ENCODE results near the gene NDUFAF4. TPM values are rescaled to one million over a fixed set of nuclear protein-coding genes. Genes with fewer than 3 reads are reported as not detected.

Gene NDUFAF4
- total and polyA plus RNA-seq, 2 donors (not counting 3 experiments of a cell fraction or from before 2014, with no cell fraction given) = 8.8 to 44.6 TPM

- dilution Hi-C loops (cut with MboI; ENCODE audit: extremely low pct_ligation_motif_present, low sequenced_read_pairs) (no loop called here), intact Hi-C loops (cut with micrococcal nuclease) (no loop called here)
- Histone ChIP-seq H3K9me1 (replicated peaks; ENCODE audit: control insufficient read depth, extremely low read depth, insufficient read depth, low read length) (no peaks in the 10 kb centered on the region), H3K36me3 (ENCODE audit: control insufficient read depth in 2 of 2, extremely low read depth in 1 of 2, insufficient read depth in 2 of 2, low read length in 2 of 2) (no peaks in the 10 kb centered on the region), H3K79me2 (ENCODE audit: control insufficient read depth, insufficient read depth, low read length) (no peaks in the 10 kb centered on the region), H3K4me3 (replicated peaks in 1 of 3; ENCODE audit: insufficient read depth in 1 of 3, low read depth in 1 of 3, low read length in 3 of 3) (no peak overlapping the region), H3K27ac (ENCODE audit: insufficient read depth, low read depth, low read length) (no peak overlapping the region), H3K9me3 (replicated peaks; ENCODE audit: control insufficient read depth, insufficient read depth, low read length) (no peaks in the 10 kb centered on the region), H3K4me1 (ENCODE audit: control insufficient read depth, extremely low read depth, insufficient read depth, low read length) (no peaks in the 10 kb centered on the region), H3K4me2 (ENCODE audit: insufficient read depth, low read length) (no peak overlapping the region), H3K27me3 (ENCODE audit: control insufficient read depth in 2 of 2, insufficient read depth in 2 of 2, low read length in 2 of 2) (no peaks in the 10 kb centered on the region), H2AFZ (ENCODE audit: low read depth, low read length) (no peak overlapping the region), H4K20me1 (replicated peaks; ENCODE audit: control insufficient read depth, extremely low read depth, insufficient read depth, low read length) (no peaks in the 10 kb centered on the region), H3K9ac (replicated peaks; ENCODE audit: extremely low read depth, insufficient read depth, low read length) (no peak overlapping the region)
- DNase-seq (ENCODE audit: low read depth, low spot score) (no peak), FAIRE-seq (no peak)
- ChIA-PET CTCF (no interaction called here), POLR2A (no interaction called here)
- BruUV-seq (replicated peaks) = no TSS peak
- TF ChIP-seq CTCF (IDR thresholded peaks at IDR 0.05; ENCODE audit: extremely low read depth in 1 of 2, insufficient read depth in 1 of 2, low read depth in 1 of 2, low read length in 2 of 2) (no peak), POLR2AphosphoS5 (IDR thresholded peaks at IDR 0.05; ENCODE audit: insufficient read depth, low read depth, low read length) (no peak), JUN (IDR thresholded peaks at IDR 0.05; ENCODE audit: borderline replicate concordance, insufficient read depth, insufficient read length, low read depth) (no peak), POLR2A (IDR thresholded peaks at IDR 0.05; ENCODE audit: low read depth, low read length) (no peak), GATA2 (IDR thresholded peaks at IDR 0.05; ENCODE audit: insufficient read depth, insufficient read length, low read depth, low read length) (no peak)
These were observed 24.7 kb downstream of the NDUFAF4 start for GRCh38 chr6:96872976-96873375.

- no peaks in the 10 kb centered on the region for H3K79me2 ChIP-seq (ENCODE audit: control insufficient read depth, insufficient read depth, low read length)
- no peak overlapping the region for H3K4me2 ChIP-seq (ENCODE audit: insufficient read depth, low read length)
- dilution Hi-C loops (cut with MboI; ENCODE audit: extremely low pct_ligation_motif_present, low sequenced_read_pairs) = no loop called here
- H3K4me1 ChIP-seq (ENCODE audit: control insufficient read depth, extremely low read depth, insufficient read depth, low read length) = no peaks in the 10 kb centered on the region
- H3K9me3 ChIP-seq (replicated peaks; ENCODE audit: control insufficient read depth, insufficient read depth, low read length) = no peaks in the 10 kb centered on the region
- CTCF ChIA-PET = no interaction called here
- H3K36me3 ChIP-seq (ENCODE audit: control insufficient read depth in 2 of 2, extremely low read depth in 1 of 2, insufficient read depth in 2 of 2, low read length in 2 of 2) = no peaks in the 10 kb centered on the region
- H4K20me1 ChIP-seq (replicated peaks; ENCODE audit: control insufficient read depth, extremely low read depth, insufficient read depth, low read length) = no peaks in the 10 kb centered on the region
- POLR2A ChIA-PET = no interaction called here
- no peak overlapping the region for H3K4me3 ChIP-seq (replicated peaks in 1 of 3; ENCODE audit: insufficient read depth in 1 of 3, low read depth in 1 of 3, low read length in 3 of 3)
- no TSS peak for BruUV-seq (replicated peaks)
- no peak overlapping the region for H3K27ac ChIP-seq (ENCODE audit: insufficient read depth, low read depth, low read length)
- no peak overlapping the region for H3K9ac ChIP-seq (replicated peaks; ENCODE audit: extremely low read depth, insufficient read depth, low read length)
- no peak for DNase-seq (ENCODE audit: low read depth, low spot score)
- intact Hi-C loops (cut with micrococcal nuclease) = no loop called here
- no peak for FAIRE-seq
- H3K27me3 ChIP-seq (ENCODE audit: control insufficient read depth in 2 of 2, insufficient read depth in 2 of 2, low read length in 2 of 2) = peaks cover 2 to 8% of the 10 kb centered on the region in 2 experiments
- no peaks in the 10 kb centered on the region for H3K9me1 ChIP-seq (replicated peaks; ENCODE audit: control insufficient read depth, extremely low read depth, insufficient read depth, low read length)
- TF ChIP-seq MYC (IDR thresholded peaks at IDR 0.05; ENCODE audit: low read depth, low read length) (no peak), JUN (IDR thresholded peaks at IDR 0.05; ENCODE audit: borderline replicate concordance, insufficient read depth, insufficient read length, low read depth) (no peak), CTCF (IDR thresholded peaks at IDR 0.05; ENCODE audit: extremely low read depth in 1 of 2, insufficient read depth in 1 of 2, low read depth in 1 of 2, low read length in 2 of 2) (no peak), GATA2 (IDR thresholded peaks at IDR 0.05; ENCODE audit: insufficient read depth, insufficient read length, low read depth, low read length) (no peak), POLR2AphosphoS5 (IDR thresholded peaks at IDR 0.05; ENCODE audit: insufficient read depth, low read depth, low read length) (no peak), MAX (IDR thresholded peaks at IDR 0.05; ENCODE audit: insufficient read depth, insufficient read length) (no peak), POLR2A (IDR thresholded peaks at IDR 0.05; ENCODE audit: low read depth, low read length) (no peak), FOS (IDR thresholded peaks at IDR 0.05; ENCODE audit: borderline replicate concordance, insufficient read depth, low read length) (no peak), EZH2 (IDR thresholded peaks at IDR 0.05; ENCODE audit: borderline replicate concordance, low read depth, low read length, severe bottlenecking) (no peak)
- H2AFZ ChIP-seq (ENCODE audit: low read depth, low read length) = no peak overlapping the region
These were observed 32.7 kb downstream of the NDUFAF4 start for GRCh38 chr6:96865055-96865405.

Data from endothelial cell of umbilical vein (primary cell).